Heart left ventricle (tissue), 16 donors: Measurements from ENCODE around the gene ATF4. TPM values are rescaled to one million over a fixed set of nuclear protein-coding genes. Genes with fewer than 3 reads are reported as not detected.
A peak's percentile ranks its signal among the peaks of the same experiment; 100 is the strongest.

Source experiments
- ATAC-seq, 4 donors: fragments of 200-7000 bp; cut with Tn5 transposase; one replicate each; pipeline ENCODE4 v1.9.1; 2020 to 2022; ENCODE audit warnings: moderate library complexity in 4 of 4, mild to moderate bottlenecking in 3 of 4, moderate number of reproducible peaks in 1 of 4
- DNase-seq, 5 donors: peaks; one replicate each; pipeline ENCODE4 v3.0.0-alpha.2; 2020
- H3K27ac ChIP-seq, 12 donors: fragments of 200-600 bp; sonication (generic) in 4 of 12; one replicate each; pipeline versions ENCODE4 v1.5.0 to v1.8.0; 2016 to 2022; ENCODE audit warnings: mild to moderate bottlenecking in 2 of 12
- H3K27me3 ChIP-seq, 9 donors: fragments of 200-600 bp; sonication (generic) in 2 of 9; one replicate each; pipeline versions ENCODE4 v1.5.1 to v1.8.0; 2016 to 2022; ENCODE audit warnings: mild to moderate bottlenecking in 3 of 9
- H3K36me3 ChIP-seq, 9 donors: fragments of 200-600 bp; sonication (generic) in 2 of 9; one replicate each; pipeline versions ENCODE4 v1.5.0 to v1.8.0; 2018 to 2022; ENCODE audit warnings: mild to moderate bottlenecking in 2 of 9
- H3K4me1 ChIP-seq, 12 donors: fragments of 200-600 bp; sonication (generic) in 4 of 12; one replicate each; pipeline versions ENCODE4 v1.5.0 to v1.8.0; 2016 to 2022; ENCODE audit warnings: mild to moderate bottlenecking in 3 of 12
- H3K4me3 ChIP-seq, 12 donors: fragments of 200-600 bp; sonication (generic) in 4 of 12; one replicate each; pipeline versions ENCODE4 v1.5.0 to v1.8.0; 2017 to 2022; ENCODE audit warnings: mild to moderate bottlenecking in 9 of 12, moderate library complexity in 4 of 12
- H3K9me3 ChIP-seq, 12 donors: fragments of 200-600 bp; sonication (generic) in 4 of 12; one replicate each; pipeline versions ENCODE4 v1.5.0 to v1.8.0; 2016 to 2022; ENCODE audit warnings: mild to moderate bottlenecking in 1 of 12
- POLR2A ChIP-seq, 2 donors: fragments of 450-650 bp; IDR thresholded peaks; one replicate each; pipeline ENCODE4 v1.6.1; 2017; ENCODE audit warnings: antibody characterized with exemption in 2 of 2, mild to moderate bottlenecking in 2 of 2, moderate library complexity in 2 of 2
- WGBS, 4 donors: extraction: QIAGEN DNeasy Blood & Tissue Kit in 2 of 4; methylation state at CpG; one replicate each; pipeline versions ENCODE4 v1.1.5 to v1.1.7; 2013 to 2018; 5-methylcytosine and 5-hydroxymethylcytosine counted together
- intact Hi-C, 10 donors: fragments of 100-400 bp; cut with DNase I; formaldehyde crosslinking; loops; one replicate each; pipeline versions ENCODE4 v1.11.1 to v1.14.2; 2022
- polyA plus RNA-seq, 2 donors: library from polyadenylated mRNA; stranded (reverse); fragments of 200-250 nt; gene quantifications; one replicate each; pipeline ENCODE4 v1.2.3, GENCODE V29; 2013
- total RNA-seq, 9 donors: library from RNA; depleted of rRNA in 2 of 9; stranded (reverse); fragments of >200 nt in 2 of 9; fragmentation: NEBNext Ultra II Directional in 3 of 9; extraction: Animal tissue kit (Norgen Biotek cat#: 25700) in 3 of 9; gene quantifications; one replicate each; pipeline versions ENCODE4 v1.1.0 to v1.2.4, GENCODE V29; 2016 to 2023
- TF ChIP-seq, protein P1 (sequence below), 12 donors: fragments of 200-600 bp; sonication (generic) in 4 of 12; IDR thresholded peaks; one replicate each; pipeline versions ENCODE4 v1.5.0 to v1.8.0; 2018 to 2022; ENCODE audit warnings: antibody characterized with exemption in 12 of 12, mild to moderate bottlenecking in 5 of 12
- donor health status: ischemic (EF 13 %, LVEDD 7.1; RV severe dilation, severe dysfunction).
- donor health status: healthy with polysubstance abuse.
- donor health status: DM: no; HTN: yes; CAD: no.
- donor health status: DM: no; HTN: no; CAD: no.
- donor health status: ischemic (EF 25% LVEDD 6.9; RV normal size, moderate dysfunction).
- donor health status: ischemic (EF 25% LVEDD 5.7; RV mildly dilated, moderate dysfunction).
- donor health status: healthy.
- donor health status: DM: yes; HTN: yes; CAD: no.
- donor health status: ischemic (EF 35%, LVEDD 5.7; RV mildly dilated, moderate dysfunction).
- donor health status: nonischemic (EF 11% LVEDD 7.7; RV severe dilation, severe dysfunction).
- donor health status: DM: yes; HTN: yes; CAD: no.
- donor health status: PGD.
- donor health status: ischemic (EF 29% LVEDD 5.4; RV normal size, mild dysfunction).
- donor health status: nonischemic (EF 23%, LVEDD 6.1; RV moderate dilation, normal function).

Gene ATF4
- total and polyA plus RNA-seq, 11 donors, result 117 to 458 (median 176) TPM

DNA sequence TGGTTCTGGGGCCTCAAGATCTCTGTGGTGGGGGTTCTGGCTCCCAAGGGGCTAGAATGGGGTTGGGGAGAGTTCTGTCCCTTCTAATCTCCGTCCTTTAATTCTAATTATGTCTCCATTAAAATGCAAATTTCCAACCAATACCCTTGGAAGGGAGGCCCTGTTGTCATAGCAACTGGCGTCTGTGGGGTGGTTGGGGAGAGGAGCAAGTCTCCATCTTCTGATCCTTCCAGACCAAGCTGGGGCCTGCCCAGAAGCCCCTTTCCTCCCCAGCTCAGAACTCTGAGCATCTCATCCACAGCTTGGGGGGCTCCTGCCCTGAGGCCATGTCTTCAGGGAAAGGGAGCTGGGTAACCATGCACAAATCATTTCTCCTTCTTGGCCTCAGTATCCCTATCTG, 17.6 kb downstream of the ATF4 start:
- H3K9me3 ChIP-seq, result no peaks in the 10 kb centered on the region
- no peak for DNase-seq
- peaks cover 0 to 8% (median 0%) of the 10 kb centered on the region in 9 donors for H3K27me3 ChIP-seq
- 45 to 69% (median 46%) methylated on average over 2 of the region's 2 CpGs for WGBS, 4 donors
- no peak overlapping the region for H3K4me3 ChIP-seq
- no peak for ATAC-seq
- H3K27ac ChIP-seq, result no peak overlapping the region
- H3K4me1 ChIP-seq, result peaks cover 0 to 11% (median 6%) of the 10 kb centered on the region in 12 donors
- TF ChIP-seq, protein P1, sequence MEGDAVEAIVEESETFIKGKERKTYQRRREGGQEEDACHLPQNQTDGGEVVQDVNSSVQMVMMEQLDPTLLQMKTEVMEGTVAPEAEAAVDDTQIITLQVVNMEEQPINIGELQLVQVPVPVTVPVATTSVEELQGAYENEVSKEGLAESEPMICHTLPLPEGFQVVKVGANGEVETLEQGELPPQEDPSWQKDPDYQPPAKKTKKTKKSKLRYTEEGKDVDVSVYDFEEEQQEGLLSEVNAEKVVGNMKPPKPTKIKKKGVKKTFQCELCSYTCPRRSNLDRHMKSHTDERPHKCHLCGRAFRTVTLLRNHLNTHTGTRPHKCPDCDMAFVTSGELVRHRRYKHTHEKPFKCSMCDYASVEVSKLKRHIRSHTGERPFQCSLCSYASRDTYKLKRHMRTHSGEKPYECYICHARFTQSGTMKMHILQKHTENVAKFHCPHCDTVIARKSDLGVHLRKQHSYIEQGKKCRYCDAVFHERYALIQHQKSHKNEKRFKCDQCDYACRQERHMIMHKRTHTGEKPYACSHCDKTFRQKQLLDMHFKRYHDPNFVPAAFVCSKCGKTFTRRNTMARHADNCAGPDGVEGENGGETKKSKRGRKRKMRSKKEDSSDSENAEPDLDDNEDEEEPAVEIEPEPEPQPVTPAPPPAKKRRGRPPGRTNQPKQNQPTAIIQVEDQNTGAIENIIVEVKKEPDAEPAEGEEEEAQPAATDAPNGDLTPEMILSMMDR (IDR thresholded peaks at IDR 0.05), result no peak
- TF ChIP-seq POLR2A (IDR thresholded peaks at IDR 0.05), result no peak
- intact Hi-C loops, result loop anchor here in 7 of 10 donors (2.0 to 10.0 kb wide), 7 partner anchors 267 to 807 kb away; partner anchors contain the start of gene ADSL (in 3 of the 7)
- no peaks in the 10 kb centered on the region for H3K36me3 ChIP-seq

DNA sequence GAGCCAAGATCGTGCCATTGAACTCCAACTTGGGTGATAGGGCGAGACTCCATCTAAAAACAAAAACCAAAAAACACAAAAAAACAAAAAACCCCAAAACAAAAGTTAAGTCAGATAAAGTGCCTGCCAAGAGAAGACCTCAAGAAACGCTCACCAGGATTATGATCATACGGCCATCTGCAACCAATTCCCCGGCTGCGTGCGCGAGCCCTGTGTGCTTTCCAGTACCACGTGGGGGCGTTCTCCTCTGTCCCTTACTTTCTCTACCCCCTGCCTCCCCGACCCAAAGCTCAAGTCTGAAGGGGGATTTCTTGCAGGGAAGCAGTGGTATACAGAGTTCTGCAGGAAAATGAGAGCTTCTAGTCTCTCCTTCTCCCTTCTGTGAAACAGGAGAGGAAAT, 22.7 kb downstream of the ATF4 start:
- intact Hi-C loops, result no loop called here

DNA sequence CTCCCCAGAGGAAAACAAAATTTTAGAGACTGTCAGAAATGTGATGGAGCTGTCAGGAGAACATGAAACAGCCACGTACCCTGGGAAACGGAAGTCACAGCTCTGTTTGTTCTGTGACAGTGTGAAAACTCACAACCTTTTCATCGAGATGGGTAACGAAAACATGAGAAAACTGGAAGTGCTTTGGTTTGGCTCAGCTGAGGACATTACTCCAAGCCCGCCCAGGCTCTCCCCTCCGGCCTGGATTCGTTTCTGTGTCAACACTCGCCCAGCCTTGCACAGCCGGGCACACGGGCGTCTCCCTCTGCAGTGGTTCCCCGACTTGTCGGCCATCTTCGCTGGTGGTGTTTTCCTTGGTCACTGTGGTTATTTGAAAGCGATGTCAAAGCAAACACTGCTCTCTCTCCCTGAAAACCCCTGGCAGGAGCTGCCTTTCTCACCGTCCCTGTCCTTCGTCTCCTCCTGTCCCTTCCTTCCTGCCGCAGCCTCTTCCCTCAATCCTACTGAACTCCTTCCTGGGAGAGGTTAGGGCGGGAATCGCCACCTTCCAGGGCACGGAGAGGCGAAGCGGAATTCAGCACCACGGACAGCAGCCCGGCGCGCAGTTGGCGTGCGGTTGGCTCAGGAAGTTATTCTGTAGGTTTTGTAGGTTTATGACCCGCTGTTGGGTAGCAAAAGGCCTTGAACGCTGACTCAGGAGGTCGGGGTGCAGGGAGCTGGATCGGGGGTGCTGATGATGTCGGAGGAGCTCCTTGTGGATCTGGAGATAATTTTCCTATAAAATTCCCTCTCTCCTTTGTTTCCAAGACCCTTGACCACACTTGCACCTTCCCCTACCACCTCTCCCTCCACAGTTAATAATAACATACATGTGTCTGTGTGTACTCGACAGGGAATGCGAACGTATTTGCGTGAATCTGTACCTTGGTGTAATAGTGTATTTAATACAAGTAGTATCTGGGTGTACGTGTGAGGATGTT, 25.3 kb downstream of the ATF4 start:
- H3K27ac ChIP-seq, result no peak overlapping the region
- no peaks in the 10 kb centered on the region for H3K4me1 ChIP-seq
- no peaks in the 10 kb centered on the region for H3K36me3 ChIP-seq
- intact Hi-C loops, result no loop called here
- DNase-seq (peak in 1 of 5 donors; percentile 42), ATAC-seq (peak in 3 of 4 donors; percentile 31 to 69 (median 54))
- no peak overlapping the region for H3K4me3 ChIP-seq
- TF ChIP-seq POLR2A (IDR thresholded peaks at IDR 0.05), result no peak
- TF ChIP-seq, protein P1 (IDR thresholded peaks at IDR 0.05), result no peak
- peaks cover 0 to 55% (median 11%) of the 10 kb centered on the region in 9 donors for H3K27me3 ChIP-seq
- 29 to 34% (median 31%) methylated on average over 38 to 39 of the region's 39 CpGs for WGBS, 4 donors
- no peaks in the 10 kb centered on the region for H3K9me3 ChIP-seq

More for the DNA sequence above, 22.7 kb downstream of the ATF4 start:
- WGBS, 4 donors, result 16 to 19% (median 18%) methylated on average over 11 of the region's 11 CpGs
- Histone ChIP-seq H3K27me3 (peaks cover 0 to 40% (median 7%) of the 10 kb centered on the region in 9 donors), H3K9me3 (no peaks in the 10 kb centered on the region), H3K27ac (no peak overlapping the region), H3K4me1 (no peaks in the 10 kb centered on the region), H3K36me3 (no peaks in the 10 kb centered on the region), H3K4me3 (no peak overlapping the region)
- TF ChIP-seq, protein P1 (IDR thresholded peaks at IDR 0.05), result peak in 3 of 12 donors; percentile 16 to 21 (median 17)
- TF ChIP-seq POLR2A (IDR thresholded peaks at IDR 0.05), result no peak
- DNase-seq (no peak), ATAC-seq (no peak)

DNA sequence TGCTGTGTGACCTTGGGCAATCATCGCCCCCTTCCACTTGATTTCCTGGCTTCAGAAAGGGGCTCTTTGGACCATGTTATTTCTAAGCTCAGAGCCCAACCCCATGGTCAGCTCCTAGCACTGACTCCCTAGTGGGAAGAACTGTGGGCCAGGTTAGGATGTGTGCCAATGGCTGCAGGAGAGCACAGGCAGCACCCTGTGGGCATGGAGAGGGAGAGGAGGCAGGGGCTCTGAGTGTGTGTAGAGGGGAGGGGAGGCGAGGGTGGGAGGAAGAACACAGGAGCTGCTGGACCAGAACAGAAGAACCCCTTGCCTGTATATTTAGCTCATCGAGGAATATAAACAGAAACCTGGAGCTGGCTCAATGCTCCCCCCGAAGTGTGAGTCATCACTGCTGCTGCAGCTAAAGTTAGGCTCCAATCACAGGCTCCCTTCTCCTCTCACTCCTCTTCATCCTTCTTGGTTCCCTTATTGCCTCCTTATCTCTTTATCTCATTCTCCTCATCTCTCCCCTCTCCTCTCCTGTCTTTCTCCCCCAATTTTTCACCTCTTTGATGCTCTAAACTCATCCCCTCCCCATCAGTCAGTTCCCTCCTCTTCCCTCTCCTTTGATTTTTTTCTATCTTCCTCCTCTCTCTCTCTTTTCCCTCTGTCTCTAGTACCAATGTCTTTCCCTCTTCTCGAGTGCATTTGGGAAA, 26.7 kb downstream of the ATF4 start:
- no peak overlapping the region for H3K4me3 ChIP-seq
- no peaks in the 10 kb centered on the region for H3K4me1 ChIP-seq
- no peaks in the 10 kb centered on the region for H3K36me3 ChIP-seq
- 42 to 52% (median 49%) methylated on average over 5 of the region's 5 CpGs for WGBS, 4 donors
- no peak overlapping the region for H3K27ac ChIP-seq
- ATAC-seq (peak in 3 of 4 donors; percentile 49 to 72 (median 67)), DNase-seq (no peak)
- H3K9me3 ChIP-seq, result no peaks in the 10 kb centered on the region
- TF ChIP-seq, protein P1 (IDR thresholded peaks at IDR 0.05), result no peak
- TF ChIP-seq POLR2A (IDR thresholded peaks at IDR 0.05), result no peak
- peaks cover 0 to 66% (median 11%) of the 10 kb centered on the region in 9 donors for H3K27me3 ChIP-seq
- intact Hi-C loops, result no loop called here
